WTC11 (cell line): ENCODE measurements around the gene FRS2. TPM values are rescaled to one million over a fixed set of nuclear protein-coding genes. Genes with fewer than 3 reads are reported as not detected.
A peak's percentile ranks its signal among the peaks of the same experiment; 100 is the strongest.

Source experiments
- ATAC-seq: fragments of 200-7000 bp; cut with Tn5 transposase; 2 replicates; pipeline ENCODE4 v1.10.0; 2021; ENCODE audit warnings: mild to moderate bottlenecking, moderate library complexity
- CTCF ChIA-PET: fragments of 300-600 bp; sonication (Branson Sonifier 250); formaldehyde crosslinking; loops from one replicate; lab custom pipeline; 2021; ENCODE audit warnings: antibody characterized with exemption; lab: Charles Lee
- POLR2A ChIA-PET: fragments of 350-600 bp; sonication (Branson Sonifier 250); formaldehyde crosslinking; loops from one replicate; lab custom pipeline; 2021; ENCODE audit warnings: antibody characterized with exemption; lab: Charles Lee
- DNase-seq: peaks from one replicate; pipeline ENCODE4 v3.0.0; 2021; ENCODE audit warnings: low spot score
- H3K27ac Mint-ChIP-seq: 2 replicates; pipeline ENCODE4 v1.8.0; 2021; ENCODE audit warnings: mixed read lengths
- H3K27me3 Mint-ChIP-seq: 2 replicates; pipeline ENCODE4 v1.8.0; 2021; ENCODE audit warnings: low read depth, mild to moderate bottlenecking, moderate library complexity, mixed read lengths
- H3K36me3 Mint-ChIP-seq: 2 replicates; pipeline ENCODE4 v1.8.0; 2021; ENCODE audit warnings: mixed read lengths
- H3K4me1 Mint-ChIP-seq: 2 replicates; pipeline ENCODE4 v1.8.0; 2022; ENCODE audit warnings: mixed read lengths
- H3K4me3 Mint-ChIP-seq: 2 replicates; pipeline ENCODE4 v1.8.0; 2021; ENCODE audit warnings: mild to moderate bottlenecking, moderate library complexity, mixed read lengths
- H3K9me3 Mint-ChIP-seq: 2 replicates; pipeline ENCODE4 v1.8.0; 2021; ENCODE audit warnings: mixed read lengths
- AFF4 ChIP-seq: sonication (generic); formaldehyde crosslinking; IDR thresholded peaks from 2 replicates; pipeline ENCODE4 v1.8.1; 2023; ENCODE audit warnings: mild to moderate bottlenecking, missing genetic modification reagents, borderline replicate concordance
- CTCF ChIP-seq: fragments of 200-600 bp; IDR thresholded peaks from 2 replicates; pipeline ENCODE4 v1.8.0; 2022; ENCODE audit warnings: antibody characterized with exemption
- E2F1 ChIP-seq: sonication (generic); formaldehyde crosslinking; IDR thresholded peaks from 2 replicates; pipeline ENCODE4 v1.8.0; 2022; ENCODE audit warnings: mild to moderate bottlenecking, missing genetic modification reagents
- FOXP1 ChIP-seq: sonication (generic); formaldehyde crosslinking; IDR thresholded peaks from 2 replicates; pipeline ENCODE4 v1.8.0; 2022; ENCODE audit warnings: missing genetic modification reagents, mild to moderate bottlenecking, moderate library complexity, borderline replicate concordance
- JUN ChIP-seq: sonication (generic); formaldehyde crosslinking; IDR thresholded peaks from 2 replicates; pipeline ENCODE4 v1.8.0; 2023; ENCODE audit warnings: mild to moderate bottlenecking, missing genetic modification reagents
- MAX ChIP-seq: sonication (generic); formaldehyde crosslinking; IDR thresholded peaks from 2 replicates; pipeline ENCODE4 v1.8.0; 2022; ENCODE audit warnings: mild to moderate bottlenecking, missing genetic modification reagents
- NR3C1 ChIP-seq: sonication (generic); formaldehyde crosslinking; conservative IDR thresholded peaks from 2 replicates; pipeline ENCODE4 v1.8.1; 2023; ENCODE audit warnings: low read depth, mild to moderate bottlenecking, missing genetic modification reagents
- PREB ChIP-seq: sonication (generic); formaldehyde crosslinking; IDR thresholded peaks from 2 replicates; pipeline ENCODE4 v1.8.1; 2022; ENCODE audit warnings: mild to moderate bottlenecking, missing genetic modification reagents, moderate library complexity, borderline replicate concordance
- SP1 ChIP-seq: sonication (generic); formaldehyde crosslinking; conservative IDR thresholded peaks from 2 replicates; pipeline ENCODE4 v1.8.1; 2022; ENCODE audit warnings: missing genetic modification reagents
- STAT6 ChIP-seq: sonication (generic); formaldehyde crosslinking; conservative IDR thresholded peaks from 2 replicates; pipeline ENCODE4 v1.8.1; 2023; ENCODE audit warnings: mild to moderate bottlenecking, low read depth, missing genetic modification reagents, moderate library complexity
- ZNF138 ChIP-seq: sonication (generic); formaldehyde crosslinking; conservative IDR thresholded peaks from 2 replicates; pipeline ENCODE4 v1.8.1; 2022; ENCODE audit warnings: mild to moderate bottlenecking, moderate library complexity, missing genetic modification reagents
- ZNF425 ChIP-seq: fragments of 250-450 bp; sonication (Bioruptor Pico); conservative IDR thresholded peaks from 2 replicates; pipeline ENCODE4 v1.9.0; 2021; ENCODE audit warnings: mild to moderate bottlenecking
- total RNA-seq: library from RNA; stranded (reverse); gene quantifications from 3 replicates; pipeline ENCODE4 v1.2.3, GENCODE V29; 2021

Gene FRS2
- total RNA-seq, 1 experiment from 2014 or later: 26.1 TPM

GRCh38 chr12:69514845-69515244, 44.7 kb downstream of the FRS2 start (continued):
- TF ChIP-seq AFF4 (CRISPR knock-in tag) (no peak), STAT6 (no peak), E2F1 (no peak)

GRCh38 chr12:69515394-69515930, 45.3 kb downstream of the FRS2 start:
- H3K27ac Mint-ChIP-seq: peak overlapping the region; percentile 16
- DNase-seq (no peak), ATAC-seq (peak; percentile 53)
- peaks cover 48% of the 10 kb centered on the region for H3K4me1 Mint-ChIP-seq
- ChIA-PET POLR2A (no interaction called here), CTCF (no interaction called here)
- peaks cover 9% of the 10 kb centered on the region; the same call in 1 of the 2 replicates for H3K9me3 Mint-ChIP-seq
- no peak for TF ChIP-seq ZNF425 (CRISPR knock-in tag)
- no peak for TF ChIP-seq NR3C1 (CRISPR knock-in tag)
- no peak for TF ChIP-seq MAX (CRISPR knock-in tag)
- TF ChIP-seq ZNF138 (CRISPR knock-in tag): no peak
- peaks cover 2% of the 10 kb centered on the region; the same call in 1 of the 2 replicates for H3K36me3 Mint-ChIP-seq
- H3K27me3 Mint-ChIP-seq: no peaks in the 10 kb centered on the region
- no peak overlapping the region for H3K4me3 Mint-ChIP-seq

- H3K36me3 Mint-ChIP-seq: peaks cover 8% of the 10 kb centered on the region; the same call in 1 of the 2 replicates
- H3K9me3 Mint-ChIP-seq: peaks cover 22% of the 10 kb centered on the region
- ATAC-seq (no peak), DNase-seq (no peak)
- POLR2A ChIA-PET: no interaction called here
- no peak overlapping the region for H3K4me3 Mint-ChIP-seq
- TF ChIP-seq JUN (no peak), SP1 (no peak), FOXP1 (CRISPR knock-in tag) (no peak), CTCF (no peak), PREB (CRISPR knock-in tag) (no peak)
- no peaks in the 10 kb centered on the region for H3K27me3 Mint-ChIP-seq
- H3K4me1 Mint-ChIP-seq: peaks cover 37% of the 10 kb centered on the region
- H3K27ac Mint-ChIP-seq: no peak overlapping the region
- CTCF ChIA-PET: no interaction called here
Observed at GRCh38 chr12:69516950-69517349, 46.8 kb downstream of the FRS2 start.
